ENCODE results near the gene CENPH.
"Not testable (repeated sequence)": the region's sequence is repeated elsewhere in the genome, so short reads cannot be mapped to it uniquely, and the experiment has no call there.

CENPH gene

DNA sequence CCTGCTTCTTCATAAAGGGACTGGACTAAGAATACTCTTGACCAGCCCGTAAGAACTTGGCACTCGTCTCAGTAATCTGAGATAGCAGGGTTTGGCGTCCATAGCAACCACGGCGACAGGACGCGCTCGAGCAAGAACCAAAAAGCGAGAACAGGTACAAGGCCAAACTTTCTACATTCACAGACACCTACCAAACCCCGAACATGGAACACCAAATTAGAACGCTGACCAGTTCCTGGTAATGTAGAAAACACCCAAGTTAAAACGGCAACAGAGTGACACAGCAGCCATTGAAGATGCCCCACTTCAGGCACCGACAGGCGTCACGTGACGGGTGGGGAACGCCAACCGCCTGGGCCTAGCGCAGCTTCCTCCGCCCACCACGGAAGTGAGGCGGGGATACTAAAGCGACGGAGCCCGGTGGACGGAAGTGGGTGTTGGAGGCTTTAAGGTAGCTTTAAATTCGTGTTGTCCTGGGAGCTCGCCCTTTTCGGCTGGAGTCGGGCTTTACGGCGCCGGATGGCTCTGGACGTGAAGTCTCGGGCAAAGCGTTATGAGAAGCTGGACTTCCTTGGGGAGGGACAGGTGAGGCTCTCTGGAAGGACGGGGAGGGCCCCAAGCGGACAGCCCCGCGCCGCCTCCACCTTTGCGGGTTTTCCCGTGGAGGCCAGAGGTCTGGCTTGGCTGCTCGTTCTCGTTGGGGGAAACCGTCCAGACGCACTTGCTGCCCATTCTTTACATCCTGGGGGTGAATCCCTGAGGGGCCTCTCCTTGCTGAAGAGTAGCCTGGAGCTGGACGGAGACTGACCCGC, 45.3 kb downstream of the CENPH start, which contains the start of gene CDK7:
Gene CDK7, plus strand, starts transcription at position 430 of the 812 bp plus-strand sequence. Its CDS starts 90 bp downstream, at position 520.
- TF ChIP-seq POLR2AphosphoS5 (IDR thresholded peaks at IDR 0.05; ENCODE audit: low read depth, low read length) (peak; percentile 81), TAF1 (IDR thresholded peaks at IDR 0.05; ENCODE audit: borderline replicate concordance, low read depth, low read length) (no peak), POLR2A (IDR thresholded peaks at IDR 0.05; ENCODE audit: low read depth, low read length) (peak; percentile 80)
- peak; percentile 88 for DNase-seq (ENCODE audit: insufficient read length)
- FAIRE-seq = peak; percentile 99

DNA sequence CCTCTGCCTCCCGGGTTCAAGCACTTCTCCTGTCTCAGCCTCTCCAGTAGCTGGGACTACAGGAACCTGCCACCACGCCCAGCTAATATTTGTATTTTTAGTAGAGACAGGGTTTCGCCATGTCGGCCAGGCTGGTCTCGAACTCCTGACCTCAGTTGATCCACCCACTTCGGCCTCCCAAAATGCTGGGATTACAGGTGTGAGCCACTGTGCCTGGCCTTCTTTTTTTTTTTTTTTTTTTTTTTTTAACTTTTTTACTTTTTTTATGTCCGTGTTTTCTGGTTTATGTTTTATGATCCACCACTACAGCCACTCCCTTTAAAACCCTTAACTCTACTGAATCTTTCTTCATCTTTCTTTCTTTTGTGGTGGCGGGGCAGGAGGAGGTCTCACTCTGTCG, 47.4 kb downstream of the CENPH start:
- not testable (repeated sequence) for FAIRE-seq; DNase-seq (ENCODE audit: insufficient read length)

DNA sequence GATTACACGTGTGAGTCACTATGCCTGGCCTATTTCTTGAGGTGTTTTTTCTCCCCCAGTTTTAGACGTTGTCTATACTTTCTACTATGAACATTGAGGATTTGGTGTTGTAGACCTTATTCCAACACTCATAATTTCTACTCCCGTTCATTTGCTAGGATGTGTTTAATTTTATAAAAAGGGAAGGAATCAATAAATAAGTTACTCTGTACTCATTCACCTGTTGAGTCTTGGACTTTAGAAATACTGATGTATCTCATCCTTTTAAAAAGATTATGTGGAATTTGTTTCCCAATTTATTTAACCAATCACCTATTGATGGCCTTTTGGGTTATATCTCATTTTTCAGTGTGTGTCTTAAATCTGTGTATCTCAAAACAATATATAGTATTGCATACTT, 48.5 kb downstream of the CENPH start:
- no peak for TF ChIP-seq POLR2AphosphoS5 (IDR thresholded peaks at IDR 0.05; ENCODE audit: low read depth, low read length)
- no peak for TF ChIP-seq POLR2A (IDR thresholded peaks at IDR 0.05; ENCODE audit: low read depth, low read length)
- TF ChIP-seq TAF1 (IDR thresholded peaks at IDR 0.05; ENCODE audit: borderline replicate concordance, low read depth, low read length) = no peak
- FAIRE-seq (no peak), DNase-seq (ENCODE audit: insufficient read length) (no peak)

- no peak for FAIRE-seq
- DNase-seq (ENCODE audit: insufficient read length) = no peak
- TF ChIP-seq TAF1 (IDR thresholded peaks at IDR 0.05; ENCODE audit: borderline replicate concordance, low read depth, low read length) = no peak
- TF ChIP-seq POLR2AphosphoS5 (IDR thresholded peaks at IDR 0.05; ENCODE audit: low read depth, low read length) = no peak
- TF ChIP-seq POLR2A (IDR thresholded peaks at IDR 0.05; ENCODE audit: low read depth, low read length) = no peak
Measured at GRCh38 chr5:69238760-69239251, 49.4 kb downstream of the CENPH start.

DNA sequence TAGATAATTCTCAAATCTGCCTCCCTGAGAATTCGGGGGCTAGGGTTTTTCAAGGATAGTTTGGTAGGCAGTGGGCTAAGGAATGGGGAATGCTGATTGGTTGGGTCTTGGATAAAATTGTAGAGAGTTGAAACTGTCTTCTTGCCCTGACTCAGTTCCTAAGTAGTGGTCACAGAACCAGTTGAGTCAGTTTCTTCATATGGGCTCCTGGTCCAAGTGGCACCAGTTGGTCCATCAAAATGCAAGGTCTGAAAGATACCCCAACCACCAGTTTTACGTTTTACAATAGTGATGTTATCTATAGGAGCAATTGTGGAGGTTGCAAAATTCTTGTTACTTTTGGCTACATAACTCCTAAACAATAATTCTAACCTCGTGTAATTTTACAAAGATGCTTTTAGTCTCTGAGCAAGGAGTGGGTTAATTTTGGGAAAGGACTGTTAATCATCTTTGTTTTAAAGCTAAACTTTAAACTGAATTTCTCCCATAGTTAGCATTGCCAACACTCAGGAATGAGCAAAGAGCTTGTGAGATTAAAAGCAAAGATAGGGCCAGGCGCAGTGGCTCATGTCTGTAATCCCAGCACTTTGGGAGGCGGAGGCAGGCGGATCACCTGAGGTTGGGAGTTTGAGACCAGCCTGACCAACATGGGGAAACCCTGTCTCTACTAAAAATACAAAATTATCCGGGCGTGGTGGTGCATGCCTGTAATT, 53.0 kb downstream of the CENPH start:
- TF ChIP-seq POLR2AphosphoS5 (IDR thresholded peaks at IDR 0.05; ENCODE audit: low read depth, low read length) = no peak
- DNase-seq (ENCODE audit: insufficient read length) = no peak
- no peak for FAIRE-seq

DNA sequence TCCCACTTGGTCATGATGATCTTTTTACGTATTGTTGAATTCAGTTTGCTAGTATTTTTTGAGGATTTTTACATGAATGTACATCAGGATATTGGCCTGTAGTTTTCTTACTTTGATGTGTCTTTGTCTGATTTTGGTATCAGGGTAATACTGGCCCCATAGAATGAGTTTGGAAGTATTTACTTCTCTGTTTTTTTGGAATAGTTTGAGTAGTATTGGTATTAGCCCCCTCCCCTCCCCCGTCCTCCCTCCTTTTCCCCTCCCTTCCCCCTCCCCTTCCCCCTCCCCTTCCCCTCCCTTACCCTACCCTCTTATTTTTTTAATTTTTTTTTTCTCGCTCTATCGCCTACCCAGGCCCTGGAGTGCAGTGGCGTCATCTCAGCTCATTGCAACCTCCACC, 55.6 kb downstream of the CENPH start:
- DNase-seq (ENCODE audit: insufficient read length) = no peak
- FAIRE-seq = no peak
- no peak for TF ChIP-seq POLR2A (IDR thresholded peaks at IDR 0.05; ENCODE audit: low read depth, low read length)
- TF ChIP-seq POLR2AphosphoS5 (IDR thresholded peaks at IDR 0.05; ENCODE audit: low read depth, low read length) = no peak
- no peak for TF ChIP-seq TAF1 (IDR thresholded peaks at IDR 0.05; ENCODE audit: borderline replicate concordance, low read depth, low read length)

GRCh38 chr5:69248019-69248418, 58.6 kb downstream of the CENPH start:
- TF ChIP-seq TAF1 (IDR thresholded peaks at IDR 0.05; ENCODE audit: borderline replicate concordance, low read depth, low read length) = no peak
- TF ChIP-seq POLR2AphosphoS5 (IDR thresholded peaks at IDR 0.05; ENCODE audit: low read depth, low read length) = no peak
- no peak for TF ChIP-seq POLR2A (IDR thresholded peaks at IDR 0.05; ENCODE audit: low read depth, low read length)
- DNase-seq (ENCODE audit: insufficient read length) (no peak), FAIRE-seq (no peak)

DNA sequence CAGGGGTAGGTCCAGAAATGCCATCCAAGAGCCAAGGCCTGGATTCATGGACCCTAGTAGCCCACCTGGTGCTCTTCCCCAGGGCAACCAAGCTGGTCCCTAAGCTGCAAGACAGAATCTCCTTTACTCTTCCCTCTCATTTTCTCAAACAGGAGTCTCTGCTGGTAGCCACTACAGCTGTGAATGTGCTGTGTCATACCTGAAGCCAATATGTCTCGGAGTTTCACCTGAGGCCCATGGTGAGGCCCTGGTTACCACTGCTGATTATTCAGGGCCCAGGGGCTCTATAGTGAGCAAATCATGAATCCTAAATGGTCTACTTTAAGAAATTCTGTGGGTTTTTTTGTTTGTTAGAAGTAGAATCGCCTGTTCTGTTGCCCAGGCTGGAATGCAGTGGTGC, 61.2 kb downstream of the CENPH start:
- FAIRE-seq = no peak
- TF ChIP-seq POLR2AphosphoS5 (IDR thresholded peaks at IDR 0.05; ENCODE audit: low read depth, low read length) = no peak
- TF ChIP-seq TAF1 (IDR thresholded peaks at IDR 0.05; ENCODE audit: borderline replicate concordance, low read depth, low read length) = no peak
- TF ChIP-seq POLR2A (IDR thresholded peaks at IDR 0.05; ENCODE audit: low read depth, low read length) = no peak
- no peak for DNase-seq (ENCODE audit: insufficient read length)

GRCh38 chr5:69252437-69252836, 63.1 kb downstream of the CENPH start:
- TF ChIP-seq POLR2AphosphoS5 (IDR thresholded peaks at IDR 0.05; ENCODE audit: low read depth, low read length) = no peak
- TF ChIP-seq POLR2A (IDR thresholded peaks at IDR 0.05; ENCODE audit: low read depth, low read length) = no peak
- TF ChIP-seq TAF1 (IDR thresholded peaks at IDR 0.05; ENCODE audit: borderline replicate concordance, low read depth, low read length) = no peak
- DNase-seq (ENCODE audit: insufficient read length) (no peak), FAIRE-seq (no peak)

- DNase-seq (ENCODE audit: insufficient read length); FAIRE-seq: not testable (repeated sequence)
Measured at GRCh38 chr5:69255940-69256339, 66.6 kb downstream of the CENPH start.

DNA sequence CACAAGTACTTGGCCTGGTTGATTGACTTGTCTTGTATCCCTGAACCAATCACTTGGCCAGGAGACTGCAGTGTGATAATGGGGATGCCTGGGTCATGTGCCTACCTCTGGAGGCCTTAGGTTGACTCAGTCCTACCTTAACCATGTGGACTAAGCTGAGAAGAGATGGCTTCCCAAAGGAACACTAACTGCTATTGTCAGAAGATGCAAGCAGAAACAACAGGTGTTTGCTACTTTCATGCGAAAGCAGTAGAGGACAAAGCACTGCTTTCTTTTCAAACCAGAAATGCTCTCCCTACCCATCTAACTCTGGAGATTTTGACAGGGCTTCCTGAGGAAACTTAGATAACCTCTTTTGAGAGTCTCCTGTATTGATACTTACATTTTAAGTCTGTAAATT, 68.2 kb downstream of the CENPH start:
- TF ChIP-seq POLR2A (IDR thresholded peaks at IDR 0.05; ENCODE audit: low read depth, low read length) (no peak), POLR2AphosphoS5 (IDR thresholded peaks at IDR 0.05; ENCODE audit: low read depth, low read length) (no peak), TAF1 (IDR thresholded peaks at IDR 0.05; ENCODE audit: borderline replicate concordance, low read depth, low read length) (no peak)
- FAIRE-seq = no peak

More for the DNA sequence above, 68.2 kb downstream of the CENPH start:
- DNase-seq (ENCODE audit: insufficient read length) = no peak

All from GM12892 (cell line).